Muscle layer of duodenum (tissue), 2 donors: ENCODE data around the gene SERTAD4.

Experiments
- H3K27ac ChIP-seq: one replicate; pipeline ENCODE4 v1.7.0; 2013; ENCODE audit warnings: mild to moderate bottlenecking, low read length
- H3K27me3 ChIP-seq: one replicate; pipeline ENCODE4 v1.7.0; 2013; ENCODE audit warnings: low read depth, mild to moderate bottlenecking, control low read depth, low read length
- H3K36me3 ChIP-seq, 2 donors: one replicate each; pipeline ENCODE4 v1.7.0; 2013; ENCODE audit warnings: low read length in 2 of 2, control low read depth in 1 of 2, mild to moderate bottlenecking in 1 of 2; ENCODE audit not compliant: insufficient read depth in 2 of 2, control insufficient read depth in 1 of 2
- H3K4me1 ChIP-seq, 2 donors: one replicate each; pipeline ENCODE4 v1.7.0; 2013; ENCODE audit warnings: low read length in 2 of 2, mild to moderate bottlenecking in 2 of 2, control low read depth in 1 of 2, moderate library complexity in 1 of 2; ENCODE audit not compliant: insufficient read depth in 2 of 2, control insufficient read depth in 1 of 2
- H3K4me3 ChIP-seq, 2 donors: one replicate each; pipeline ENCODE4 v1.7.0; 2013; ENCODE audit warnings: low read length in 2 of 2, low read depth in 1 of 2, mild to moderate bottlenecking in 1 of 2
- H3K9me3 ChIP-seq, 2 donors: one replicate each; pipeline ENCODE4 v1.7.0; 2013; ENCODE audit warnings: low read length in 2 of 2, control low read depth in 1 of 2, mild to moderate bottlenecking in 1 of 2; ENCODE audit not compliant: control insufficient read depth in 1 of 2
- donor health status: healthy.

SERTAD4 gene

GRCh38 chr1:210291786-210292230, 59.2 kb downstream of the SERTAD4 start:
- H3K36me3 ChIP-seq = no peaks in the 10 kb centered on the region
- H3K4me1 ChIP-seq = peaks cover 16 to 42% of the 10 kb centered on the region in 2 donors
- peak overlapping the region in 1 of 2 donors; percentile 60 for H3K4me3 ChIP-seq
- H3K27me3 ChIP-seq = peaks cover 7% of the 10 kb centered on the region
- no peaks in the 10 kb centered on the region for H3K9me3 ChIP-seq
- H3K27ac ChIP-seq = peak overlapping the region; percentile 66

- peak overlapping the region; percentile 55 to 60 for H3K4me3 ChIP-seq
- H3K9me3 ChIP-seq = no peaks in the 10 kb centered on the region
- H3K27me3 ChIP-seq = peaks cover 7% of the 10 kb centered on the region
- peak overlapping the region; percentile 66 for H3K27ac ChIP-seq
- no peaks in the 10 kb centered on the region for H3K36me3 ChIP-seq
- peaks cover 16 to 42% of the 10 kb centered on the region in 2 donors for H3K4me1 ChIP-seq
These were observed 59.8 kb downstream of the SERTAD4 start for GRCh38 chr1:210292231-210292871.

DNA sequence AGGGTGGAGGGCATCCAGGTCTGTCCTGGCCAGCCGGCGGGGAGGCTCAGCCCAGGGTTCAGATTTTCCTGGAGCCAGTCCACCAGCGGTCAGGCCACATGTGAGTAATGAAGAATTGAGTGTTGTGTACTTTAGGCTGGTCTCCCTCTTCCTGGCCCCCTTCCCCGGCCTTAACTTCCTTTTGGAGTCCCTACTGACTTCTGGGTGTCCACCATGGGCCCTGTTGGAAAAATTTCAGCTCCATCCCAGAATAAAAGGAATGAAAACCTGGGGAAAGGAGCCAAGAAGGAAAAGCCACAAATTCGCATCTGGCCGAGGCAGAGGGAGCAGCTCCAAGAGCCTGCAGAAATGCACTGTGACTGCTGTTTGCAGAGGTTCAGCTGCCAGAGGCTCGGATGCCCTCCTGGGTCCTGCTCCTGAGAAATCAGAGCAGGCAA, 60.6 kb downstream of the SERTAD4 start:
- H3K36me3 ChIP-seq = no peaks in the 10 kb centered on the region
- peaks cover 16 to 42% of the 10 kb centered on the region in 2 donors for H3K4me1 ChIP-seq
- H3K9me3 ChIP-seq = no peaks in the 10 kb centered on the region
- H3K4me3 ChIP-seq = peak overlapping the region in 1 of 2 donors; percentile 60
- H3K27ac ChIP-seq = peak overlapping the region; percentile 66
- peaks cover 7% of the 10 kb centered on the region for H3K27me3 ChIP-seq

DNA sequence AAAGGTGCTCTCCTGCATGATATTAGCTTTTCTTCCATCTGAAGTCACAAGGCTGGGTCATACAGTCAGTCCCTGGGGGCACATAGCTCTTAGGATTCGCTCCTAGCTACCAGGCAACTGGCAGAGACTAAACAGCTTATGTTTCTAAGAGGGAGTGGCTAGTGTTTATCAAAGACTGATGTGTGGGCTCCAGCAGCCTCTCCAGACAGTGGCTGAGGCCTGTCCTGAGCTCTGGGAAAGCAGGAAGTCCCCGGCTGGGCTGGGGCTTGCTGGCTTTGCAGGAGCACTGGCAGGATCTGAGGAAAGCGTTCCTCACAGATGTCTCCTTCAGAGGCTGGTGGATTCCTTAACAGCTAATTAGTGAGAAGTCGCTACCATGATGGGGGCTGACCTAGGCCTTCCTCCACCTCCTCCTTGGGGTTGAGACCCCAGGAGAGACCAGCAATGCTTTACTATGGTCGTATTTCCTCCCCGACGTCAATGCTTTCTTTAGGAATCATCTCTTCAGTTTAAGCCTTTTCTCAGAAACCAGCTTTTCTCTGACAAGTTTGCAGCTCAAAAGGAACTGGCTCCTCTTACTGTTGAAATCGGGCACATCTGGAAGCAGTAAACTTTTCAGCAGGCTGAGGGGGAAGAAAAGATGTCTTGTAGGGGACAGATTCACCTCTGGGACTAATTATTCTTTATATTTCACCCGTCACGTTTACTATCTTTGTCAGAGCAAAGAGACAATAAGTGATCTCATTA, 62.6 kb downstream of the SERTAD4 start:
- Histone ChIP-seq H3K27me3 (peaks cover 7% of the 10 kb centered on the region), H3K4me3 (no peak overlapping the region), H3K36me3 (no peaks in the 10 kb centered on the region), H3K27ac (peak overlapping the region; percentile 49), H3K9me3 (no peaks in the 10 kb centered on the region), H3K4me1 (peaks cover 16 to 42% of the 10 kb centered on the region in 2 donors)
